K562 (cell line): ENCODE results near the gene RABGAP1L. TPM values are rescaled to one million over a fixed set of nuclear protein-coding genes. Genes with fewer than 3 reads are reported as not detected.

Source experiments
- ATAC-seq: fragments of 200-7000 bp; cut with Tn5 transposase; 3 replicates; pipeline ENCODE4 v1.9.1; 2020; ENCODE audit warnings: moderate library complexity
- BruUV-seq: library from RNA; stranded (reverse); fragments of 400-500 nt; replicated peaks from 2 replicates; lab custom pipeline; 2021; lab: Mats Ljungman, UMichigan
- CTCF ChIA-PET: fragments of 300-600 bp; formaldehyde crosslinking; extraction: SDS; loops from one replicate; lab custom pipeline; 2021; ENCODE audit warnings: low intra/inter-chr PET ratio; lab: Yijun Ruan, JAX
- POLR2A ChIA-PET: fragments of 300-600, 350-650 bp; sonication (Branson Sonifier 250); formaldehyde crosslinking; extraction: SDS; loops from one replicate; lab custom pipeline; 2021; ENCODE audit warnings: antibody characterized with exemption, inconsistent platforms; lab: Yijun Ruan, JAX
- DNase-seq, 4 experiments: peaks; one replicate each; pipeline versions ENCODE4 v3.0.0 to v3.0.0-alpha.2; 2011 to 2018; ENCODE audit warnings: low spot score in 3 of 4, mixed read lengths in 3 of 4; ENCODE audit errors: extremely low read depth in 1 of 4
- FAIRE-seq: peaks from 2 replicates; lab custom pipeline; 2011; peaks lifted over from hg19 to GRCh38; lab: Jason Lieb, UNC
- H2AFZ ChIP-seq: 2 replicates; pipeline ENCODE4 v1.6.0; 2011; ENCODE audit warnings: low read depth, low read length, control low read depth, inconsistent platforms
- H3K27ac ChIP-seq: fragments of 200-600 bp; 3 replicates; pipeline ENCODE4 v1.8.0; 2011; ENCODE audit warnings: low read depth, mild to moderate bottlenecking, control low read depth, inconsistent platforms, low read length, moderate library complexity, mixed read lengths; ENCODE audit errors: extremely low read depth
- H3K27me3 ChIP-seq, 2 experiments: fragments of 300-600 bp in 1 of 2; 2 replicates in 1 of 2; 3 replicates in 1 of 2; pipeline versions ENCODE4 v1.6.0 to v1.8.0; 2011; ENCODE audit warnings: inconsistent platforms in 2 of 2, low read length in 2 of 2, mild to moderate bottlenecking in 1 of 2, mixed read lengths in 1 of 2, moderate library complexity in 1 of 2; ENCODE audit not compliant: control insufficient read depth in 2 of 2, insufficient read depth in 2 of 2
- H3K36me3 ChIP-seq: fragments of 300-600 bp; 3 replicates; pipeline ENCODE4 v1.8.0; 2011; ENCODE audit warnings: mild to moderate bottlenecking, low read length, inconsistent platforms; ENCODE audit not compliant: control insufficient read depth, insufficient read depth
- H3K4me1 ChIP-seq, 2 experiments: fragments of 200-600 bp in 1 of 2; replicated peaks in 1 of 2; 2 replicates in 1 of 2; 3 replicates in 1 of 2; pipeline versions ENCODE4 v1.5.1 to v1.8.0; 2011; ENCODE audit warnings: inconsistent platforms in 2 of 2, low read length in 2 of 2, mild to moderate bottlenecking in 1 of 2, mixed read lengths in 1 of 2, moderate library complexity in 1 of 2; ENCODE audit not compliant: control insufficient read depth in 2 of 2, insufficient read depth in 2 of 2
- H3K4me2 ChIP-seq: 2 replicates; pipeline ENCODE4 v1.6.1; 2011; ENCODE audit warnings: low read length, control low read depth, inconsistent platforms, mixed read lengths; ENCODE audit not compliant: insufficient read depth
- H3K4me3 ChIP-seq: fragments of 200-600 bp; sonication (generic), shearing (Covaris generic); 2 replicates; pipeline ENCODE4 v1.5.1; 2016; ENCODE audit warnings: control low read depth, inconsistent platforms
- H3K79me2 ChIP-seq: fragments of 200-600 bp; 3 replicates; pipeline ENCODE4 v1.8.0; 2011; ENCODE audit warnings: low read length, inconsistent platforms; ENCODE audit not compliant: control insufficient read depth, insufficient read depth
- H3K9ac ChIP-seq, 2 experiments: 2 replicates each; pipeline versions ENCODE4 v1.6.0 to v1.6.1; 2011; ENCODE audit warnings: low read depth in 2 of 2, low read length in 2 of 2, control low read depth in 1 of 2, inconsistent platforms in 1 of 2, mild to moderate bottlenecking in 1 of 2, mixed read lengths in 1 of 2; ENCODE audit not compliant: insufficient read depth in 1 of 2
- H3K9me1 ChIP-seq: one replicate; pipeline ENCODE4 v1.6.0; 2011; ENCODE audit warnings: inconsistent platforms, mild to moderate bottlenecking, low read length, moderate library complexity; ENCODE audit not compliant: control insufficient read depth, insufficient read depth
- H3K9me3 ChIP-seq: replicated peaks from 2 replicates; pipeline ENCODE4 v1.5.1; 2011; ENCODE audit warnings: low read depth, low read length, inconsistent platforms; ENCODE audit not compliant: control insufficient read depth, insufficient read depth
- H4K20me1 ChIP-seq: replicated peaks from 2 replicates; pipeline ENCODE4 v1.6.1; 2011; ENCODE audit warnings: low read length, inconsistent platforms, mixed read lengths; ENCODE audit not compliant: control insufficient read depth, insufficient read depth
- ASH1L ChIP-seq: fragments of 450-650 bp; IDR thresholded peaks from 2 replicates; pipeline ENCODE4 v1.6.1; 2018; ENCODE audit warnings: borderline replicate concordance, mild to moderate bottlenecking, low read depth; ENCODE audit not compliant: partially characterized antibody
- JUND ChIP-seq, 2 experiments: IDR thresholded peaks; 2 replicates in 1 of 2; 3 replicates in 1 of 2; pipeline ENCODE4 v1.6.1; 2011; ENCODE audit warnings: borderline replicate concordance in 2 of 2, low read depth in 2 of 2, low read length in 2 of 2, improper control_type of control experiment in 1 of 2, missing biosample characterization in 1 of 2, missing genetic modification characterization in 1 of 2, missing genetic modification reagents in 1 of 2
- RBFOX2 ChIP-seq: fragments of 200-400 bp; formaldehyde crosslinking; IDR thresholded peaks from 2 replicates; pipeline ENCODE4 v1.6.1; 2017; ENCODE audit warnings: low read depth, mild to moderate bottlenecking, low read length, moderate library complexity
- TEAD4 ChIP-seq, 2 experiments: sonication (generic) in 1 of 2; formaldehyde crosslinking in 1 of 2; IDR thresholded peaks; 2 replicates each; pipeline versions ENCODE4 v1.6.1 to v1.8.0; 2012 to 2022; ENCODE audit warnings: borderline replicate concordance in 1 of 2, inconsistent platforms in 1 of 2, low read length in 1 of 2, mild to moderate bottlenecking in 1 of 2, missing genetic modification reagents in 1 of 2
- ZBTB9 ChIP-seq: fragments of 450-650 bp; formaldehyde crosslinking; IDR thresholded peaks from 2 replicates; pipeline ENCODE4 v1.4.0; 2020; ENCODE audit warnings: mild to moderate bottlenecking, moderate library complexity
- ZFP91 ChIP-seq: sonication (generic); formaldehyde crosslinking; IDR thresholded peaks from 2 replicates; pipeline ENCODE4 v1.8.0; 2022; ENCODE audit warnings: mild to moderate bottlenecking, missing genetic modification reagents
- ZKSCAN8 ChIP-seq: fragments of 200-800 bp; sonication (Bioruptor generic); IDR thresholded peaks from 2 replicates; pipeline ENCODE4 v1.6.1; 2016; ENCODE audit warnings: missing genetic modification characterization, missing compliant biosample characterization
- ZNF384 ChIP-seq: IDR thresholded peaks from 2 replicates; pipeline ENCODE4 v1.6.1; 2012; ENCODE audit warnings: low read depth, low read length, improper control_type of control experiment
- in situ Hi-C: fragments of 300-500 bp; cut with MboI; formaldehyde crosslinking; loops from 4 replicates; pipeline ENCODE4 v1.15.0; 2018; ENCODE audit warnings: inconsistent platforms, mixed read lengths
- intact Hi-C: fragments of 100-400 bp; cut with micrococcal nuclease; formaldehyde crosslinking; loops from 2 replicates; pipeline ENCODE4 v1.14.2; 2022
- polyA plus RNA-seq, 8 experiments: library from polyadenylated mRNA; depleted of rRNA in 4 of 8; stranded (reverse) in 5 of 8; unstranded in 3 of 8; fragments of >200 nt; fragmentation: Nextera tagmentation in 2 of 8; fragmentation: Illumina TruSeq in 1 of 8; extraction: Ambion mirVana in 2 of 8; extraction: Trizol in 1 of 8; gene quantifications; 2 replicates each; pipeline versions ENCODE4 v1.2.1 to v1.2.3, GENCODE V29; 2011 to 2014; ENCODE audit warnings: inconsistent platforms in 1 of 8, missing spikeins in 1 of 8
- total RNA-seq, 7 experiments: library from RNA; depleted of rRNA in 6 of 7; stranded (reverse); fragments of >200 nt in 6 of 7; fragmentation: Illumina TruSeq in 2 of 7; extraction: Trizol in 2 of 7; gene quantifications; 2 replicates each; pipeline versions ENCODE4 v1.2.1 to v1.2.3, GENCODE V29; 2011 to 2021; ENCODE audit warnings: low replicate concordance in 1 of 7
- TF ChIP-seq, protein P1 (sequence below), 2 experiments: fragments of 450-650 bp; IDR thresholded peaks; 2 replicates each; pipeline ENCODE4 v1.6.1; 2016; ENCODE audit warnings: mild to moderate bottlenecking in 2 of 2, borderline replicate concordance in 1 of 2, low read depth in 1 of 2, moderate library complexity in 1 of 2
- TF ChIP-seq, protein P2 (sequence below): fragments of 250-450 bp; sonication (Bioruptor Pico); IDR thresholded peaks from 2 replicates; pipeline ENCODE4 v1.8.0; 2021; ENCODE audit warnings: moderate library complexity, mild to moderate bottlenecking, inconsistent platforms

RABGAP1L gene
- total and polyA plus RNA-seq, 9 of the 15 experiments (the other 6 are each of a cell fraction or from before 2014, with no cell fraction given) = 16.5 to 44.9 (median 26.7) TPM

- Histone ChIP-seq H3K27ac (no peak overlapping the region), H3K9ac (no peak overlapping the region), H2AFZ (no peak overlapping the region), H3K9me1 (no peaks in the 10 kb centered on the region), H3K4me1 (no peaks in the 10 kb centered on the region), H3K79me2 (no peaks in the 10 kb centered on the region), H3K27me3 (no peaks in the 10 kb centered on the region), H3K4me3 (no peak overlapping the region), H3K4me2 (no peak overlapping the region), H3K36me3 (no peaks in the 10 kb centered on the region), H4K20me1 (no peaks in the 10 kb centered on the region), H3K9me3 (no peaks in the 10 kb centered on the region)
- FAIRE-seq = no peak
- ATAC-seq = no peak
- DNase-seq = no peak
- ChIA-PET CTCF (no interaction called here), POLR2A (interaction anchor here (1.2 to 1.4 kb wide), 4 partner anchors 9 to 17 kb away, joined by 3 to 5 read pairs (median 4); no protein-coding TSS in a partner anchor)
- in situ Hi-C loops = no loop called here
- BruUV-seq = no TSS peak
- intact Hi-C loops = no loop called here
- no peak for TF ChIP-seq JUND (IDR thresholded peaks at IDR 0.05; ENCODE audit: borderline replicate concordance, low read depth, low read length)
- no peak for TF ChIP-seq JUND (tag; IDR thresholded peaks at IDR 0.05; ENCODE audit: borderline replicate concordance, low read depth, low read length)
- no peak for TF ChIP-seq ZKSCAN8 (CRISPR knock-in tag)
- TF ChIP-seq ZBTB9 (CRISPR knock-in tag) = no peak
- TF ChIP-seq, protein P1, sequence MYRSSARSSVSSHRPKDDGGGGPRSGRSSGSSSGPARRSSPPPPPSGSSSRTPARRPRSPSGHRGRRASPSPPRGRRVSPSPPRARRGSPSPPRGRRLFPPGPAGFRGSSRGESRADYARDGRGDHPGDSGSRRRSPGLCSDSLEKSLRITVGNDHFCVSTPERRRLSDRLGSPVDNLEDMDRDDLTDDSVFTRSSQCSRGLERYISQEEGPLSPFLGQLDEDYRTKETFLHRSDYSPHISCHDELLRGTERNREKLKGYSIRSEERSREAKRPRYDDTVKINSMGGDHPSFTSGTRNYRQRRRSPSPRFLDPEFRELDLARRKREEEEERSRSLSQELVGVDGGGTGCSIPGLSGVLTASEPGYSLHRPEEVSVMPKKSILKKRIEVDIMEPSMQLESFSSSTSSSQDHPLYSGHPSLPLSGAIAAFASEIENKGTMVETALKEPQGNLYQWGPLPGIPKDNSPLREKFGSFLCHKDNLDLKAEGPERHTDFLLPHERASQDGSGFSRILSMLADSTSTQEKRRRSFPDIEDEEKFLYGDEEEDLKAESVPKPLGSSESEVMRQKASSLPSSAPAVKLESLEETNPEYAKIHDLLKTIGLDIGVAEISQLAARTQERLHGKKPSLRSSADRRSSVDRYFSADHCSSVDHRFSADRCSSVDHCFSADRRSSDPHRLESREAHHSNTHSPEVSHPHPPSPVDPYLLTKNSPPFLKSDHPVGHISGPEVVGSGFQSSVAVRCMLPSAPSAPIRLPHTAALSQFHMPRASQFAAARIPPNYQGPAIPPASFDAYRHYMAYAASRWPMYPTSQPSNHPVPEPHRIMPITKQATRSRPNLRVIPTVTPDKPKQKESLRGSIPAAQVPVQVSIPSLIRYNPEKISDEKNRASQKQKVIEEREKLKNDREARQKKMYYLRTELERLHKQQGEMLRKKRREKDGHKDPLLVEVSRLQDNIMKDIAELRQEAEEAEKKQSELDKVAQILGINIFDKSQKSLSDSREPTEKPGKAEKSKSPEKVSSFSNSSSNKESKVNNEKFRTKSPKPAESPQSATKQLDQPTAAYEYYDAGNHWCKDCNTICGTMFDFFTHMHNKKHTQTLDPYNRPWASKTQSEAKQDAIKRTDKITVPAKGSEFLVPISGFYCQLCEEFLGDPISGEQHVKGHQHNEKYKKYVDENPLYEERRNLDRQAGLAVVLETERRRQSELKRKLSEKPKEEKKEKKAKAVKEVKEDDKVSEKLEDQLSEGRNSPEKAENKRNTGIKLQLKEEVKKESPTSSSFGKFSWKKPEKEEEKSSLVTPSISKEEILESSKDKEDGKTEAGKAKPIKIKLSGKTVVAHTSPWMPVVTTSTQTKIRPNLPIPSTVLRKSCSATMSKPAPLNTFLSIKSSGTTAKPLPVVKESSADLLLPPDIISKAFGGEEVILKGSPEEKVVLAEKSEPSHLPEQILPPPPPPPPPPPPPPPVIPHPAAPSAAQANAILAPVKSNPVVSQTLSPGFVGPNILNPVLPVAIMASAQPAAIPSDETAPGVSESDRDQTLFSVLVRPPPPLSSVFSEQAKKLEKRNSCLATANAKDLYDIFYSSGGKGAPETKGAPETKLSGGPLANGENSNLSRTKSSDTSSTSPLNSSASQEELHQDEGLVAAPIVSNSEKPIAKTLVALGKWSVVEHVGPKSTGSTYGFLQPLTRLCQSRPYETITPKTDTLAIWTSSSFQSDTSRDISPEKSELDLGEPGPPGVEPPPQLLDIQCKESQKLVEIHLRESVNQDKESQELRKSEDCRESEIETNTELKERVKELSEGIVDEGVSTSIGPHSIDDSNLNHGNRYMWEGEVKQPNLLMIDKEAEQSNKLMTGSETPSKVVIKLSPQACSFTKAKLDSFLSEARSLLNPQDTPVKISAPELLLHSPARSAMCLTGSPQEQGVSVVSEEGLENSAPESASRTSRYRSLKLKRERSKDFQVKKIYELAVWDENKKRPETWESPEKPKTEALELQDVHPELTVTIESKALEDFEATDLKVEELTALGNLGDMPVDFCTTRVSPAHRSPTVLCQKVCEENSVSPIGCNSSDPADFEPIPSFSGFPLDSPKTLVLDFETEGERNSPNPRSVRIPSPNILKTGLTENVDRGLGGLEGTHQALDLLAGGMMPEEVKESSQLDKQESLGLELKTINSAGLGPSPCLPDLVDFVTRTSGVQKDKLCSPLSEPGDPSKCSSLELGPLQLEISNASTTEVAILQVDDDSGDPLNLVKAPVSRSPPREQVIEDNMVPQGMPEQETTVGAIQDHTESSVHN (IDR thresholded peaks at IDR 0.05; ENCODE audit: borderline replicate concordance in 1 of 2, low read depth in 1 of 2) = no peak
- TF ChIP-seq, protein P2, sequence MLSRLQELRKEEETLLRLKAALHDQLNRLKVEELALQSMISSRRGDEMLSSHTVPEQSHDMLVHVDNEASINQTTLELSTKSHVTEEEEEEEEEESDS (CRISPR knock-in tag) = no peak
- TF ChIP-seq RBFOX2 = no peak
- no peak for TF ChIP-seq TEAD4 (IDR thresholded peaks at IDR 0.05; ENCODE audit: low read length)
- TF ChIP-seq TEAD4 (CRISPR knock-in tag; IDR thresholded peaks at IDR 0.05; ENCODE audit: borderline replicate concordance) = no peak
- no peak for TF ChIP-seq ZFP91 (CRISPR knock-in tag)
- no peak for TF ChIP-seq ASH1L
- TF ChIP-seq ZNF384 = no peak
Observed at GRCh38 chr1:174497478-174497877, 338.2 kb downstream of the RABGAP1L start.
